ENCODE data around the gene DACH2.

Gene DACH2

GRCh38 chrX:86197815-86198214 is 49.6 kb downstream of the DACH2 start:
- TF ChIP-seq EZH2phosphoT487 (IDR thresholded peaks at IDR 0.05; ENCODE audit: borderline replicate concordance, low read length) (no peak), CTCF (IDR thresholded peaks at IDR 0.05; ENCODE audit: low read depth, low read length, poor library complexity, severe bottlenecking) (no peak)
- H3K27ac ChIP-seq (ENCODE audit: low read depth, low read length): no peak overlapping the region
- H3F3A ChIP-seq (ENCODE audit: control insufficient read depth, insufficient read depth): no peaks in the 10 kb centered on the region

GRCh38 chrX:86210772-86211171 is 62.5 kb downstream of the DACH2 start:
- no peaks in the 10 kb centered on the region for H3K4me1 ChIP-seq (ENCODE audit: control insufficient read depth, low read length)
- no peaks in the 10 kb centered on the region for H3K9me3 ChIP-seq (ENCODE audit: control insufficient read depth, insufficient read depth, low read length)
- no peak for TF ChIP-seq CTCF (IDR thresholded peaks at IDR 0.05; ENCODE audit: low read depth, low read length, poor library complexity, severe bottlenecking)
- no peak for TF ChIP-seq EZH2phosphoT487 (IDR thresholded peaks at IDR 0.05; ENCODE audit: borderline replicate concordance, low read length)
- no peak overlapping the region for H3K27ac ChIP-seq (ENCODE audit: low read depth, low read length)
- H3K27me3 ChIP-seq (ENCODE audit: control insufficient read depth, low read length): no peaks in the 10 kb centered on the region
- no peaks in the 10 kb centered on the region for H3K36me3 ChIP-seq (ENCODE audit: control insufficient read depth, low read length)
- H4K20me1 ChIP-seq (ENCODE audit: control insufficient read depth, insufficient read depth, low read depth, low read length): no peaks in the 10 kb centered on the region
- no peaks in the 10 kb centered on the region for H3F3A ChIP-seq (ENCODE audit: control insufficient read depth, insufficient read depth)
- H3K9me2 ChIP-seq (replicated peaks; ENCODE audit: control insufficient read depth, low read length): no peaks in the 10 kb centered on the region
- H3K4me2 ChIP-seq (ENCODE audit: low read length): no peak overlapping the region
- H3K79me2 ChIP-seq (ENCODE audit: control insufficient read depth, low read length): no peaks in the 10 kb centered on the region
- H3K4me3 ChIP-seq (ENCODE audit: low read length): no peak overlapping the region

More at GRCh38 chrX:86197815-86198214, 49.6 kb downstream of the DACH2 start:
- H3K4me2 ChIP-seq (ENCODE audit: low read length): no peak overlapping the region
- H3K27me3 ChIP-seq (ENCODE audit: control insufficient read depth, low read length): no peaks in the 10 kb centered on the region
- H3K36me3 ChIP-seq (ENCODE audit: control insufficient read depth, low read length): no peaks in the 10 kb centered on the region
- H3K9me3 ChIP-seq (ENCODE audit: control insufficient read depth, insufficient read depth, low read length): no peaks in the 10 kb centered on the region
- no peak overlapping the region for H3K4me3 ChIP-seq (ENCODE audit: low read length)
- no peaks in the 10 kb centered on the region for H3K4me1 ChIP-seq (ENCODE audit: control insufficient read depth, low read length)
- H4K20me1 ChIP-seq (ENCODE audit: control insufficient read depth, insufficient read depth, low read depth, low read length): no peaks in the 10 kb centered on the region
- H3K9me2 ChIP-seq (replicated peaks; ENCODE audit: control insufficient read depth, low read length): no peaks in the 10 kb centered on the region
- H3K79me2 ChIP-seq (ENCODE audit: control insufficient read depth, low read length): no peaks in the 10 kb centered on the region

- no peak for TF ChIP-seq EZH2phosphoT487 (IDR thresholded peaks at IDR 0.05; ENCODE audit: borderline replicate concordance, low read length)
- TF ChIP-seq CTCF (IDR thresholded peaks at IDR 0.05; ENCODE audit: low read depth, low read length, poor library complexity, severe bottlenecking): no peak
- Histone ChIP-seq H3K4me1 (ENCODE audit: control insufficient read depth, low read length) (no peaks in the 10 kb centered on the region), H3K4me3 (ENCODE audit: low read length) (no peak overlapping the region), H3K4me2 (ENCODE audit: low read length) (no peak overlapping the region), H3K9me2 (replicated peaks; ENCODE audit: control insufficient read depth, low read length) (no peaks in the 10 kb centered on the region), H3K36me3 (ENCODE audit: control insufficient read depth, low read length) (no peaks in the 10 kb centered on the region), H3K27ac (ENCODE audit: low read depth, low read length) (no peak overlapping the region), H4K20me1 (ENCODE audit: control insufficient read depth, insufficient read depth, low read depth, low read length) (no peaks in the 10 kb centered on the region), H3K27me3 (ENCODE audit: control insufficient read depth, low read length) (no peaks in the 10 kb centered on the region), H3F3A (ENCODE audit: control insufficient read depth, insufficient read depth) (no peaks in the 10 kb centered on the region), H3K9me3 (ENCODE audit: control insufficient read depth, insufficient read depth, low read length) (no peaks in the 10 kb centered on the region), H3K79me2 (ENCODE audit: control insufficient read depth, low read length) (no peaks in the 10 kb centered on the region)
Observed at GRCh38 chrX:86215260-86215659, 67.0 kb downstream of the DACH2 start.

GRCh38 chrX:86237482-86237881 is 89.2 kb downstream of the DACH2 start:
- Histone ChIP-seq H3K9me2 (replicated peaks; ENCODE audit: control insufficient read depth, low read length) (no peaks in the 10 kb centered on the region), H3K4me3 (ENCODE audit: low read length) (no peak overlapping the region), H3K4me1 (ENCODE audit: control insufficient read depth, low read length) (no peaks in the 10 kb centered on the region), H3K27me3 (ENCODE audit: control insufficient read depth, low read length) (no peaks in the 10 kb centered on the region), H3K27ac (ENCODE audit: low read depth, low read length) (no peak overlapping the region), H3K9me3 (ENCODE audit: control insufficient read depth, insufficient read depth, low read length) (no peaks in the 10 kb centered on the region), H3K79me2 (ENCODE audit: control insufficient read depth, low read length) (no peaks in the 10 kb centered on the region), H3K36me3 (ENCODE audit: control insufficient read depth, low read length) (no peaks in the 10 kb centered on the region), H3K4me2 (ENCODE audit: low read length) (no peak overlapping the region), H4K20me1 (ENCODE audit: control insufficient read depth, insufficient read depth, low read depth, low read length) (no peaks in the 10 kb centered on the region), H3F3A (ENCODE audit: control insufficient read depth, insufficient read depth) (no peaks in the 10 kb centered on the region)
- TF ChIP-seq CTCF (IDR thresholded peaks at IDR 0.05; ENCODE audit: low read depth, low read length, poor library complexity, severe bottlenecking) (no peak), EZH2phosphoT487 (IDR thresholded peaks at IDR 0.05; ENCODE audit: borderline replicate concordance, low read length) (no peak)

All from DOHH2 (cell line).